B cell (primary cell): Measurements from ENCODE around the gene GSG1. TPM values are rescaled to one million over a fixed set of nuclear protein-coding genes. Genes with fewer than 3 reads are reported as not detected.

Source experiments
- ATAC-seq: fragments of 200-7000 bp; cut with Tn5 transposase; one replicate; pipeline ENCODE4 v1.10.0; 2021; ENCODE audit warnings: low read depth, mild to moderate bottlenecking, moderate number of reproducible peaks, moderate library complexity
- CTCF ChIA-PET: fragments of 350-600 bp; sonication (Branson Sonifier 250); formaldehyde crosslinking; loops from one replicate; lab custom pipeline; 2021; ENCODE audit warnings: antibody characterized with exemption, inconsistent platforms; lab: Charles Lee
- POLR2A ChIA-PET: fragments of 350-600 bp; sonication (Branson Sonifier 250); formaldehyde crosslinking; loops from one replicate; lab custom pipeline; 2021; ENCODE audit warnings: antibody characterized with exemption; lab: Charles Lee
- DNase-seq: peaks from one replicate; pipeline ENCODE4 v3.0.0; 2013
- H2AFZ ChIP-seq: 2 replicates; pipeline ENCODE4 v1.6.1; 2012; ENCODE audit warnings: mild to moderate bottlenecking, low read depth, low read length; ENCODE audit not compliant: insufficient read depth, poor library complexity, severe bottlenecking
- H3K27ac ChIP-seq, 2 donors: 1 replicate in 1 of 2; 2 replicates in 1 of 2; pipeline ENCODE4 v1.5.1; 2012 to 2013; ENCODE audit warnings: low read length in 2 of 2, mild to moderate bottlenecking in 2 of 2, moderate library complexity in 1 of 2
- H3K27me3 ChIP-seq, 4 experiments: fragments of 200-600 bp in 1 of 4; sonication (generic) in 1 of 4; replicated peaks in 1 of 4; 1 replicate in 2 of 4; 2 replicates in 2 of 4; pipeline versions ENCODE4 v1.6.1 to v1.7.0; 2013 to 2016; ENCODE audit warnings: low read length in 3 of 4, mild to moderate bottlenecking in 2 of 4, mixed read lengths in 1 of 4, moderate library complexity in 1 of 4; ENCODE audit not compliant: insufficient read depth in 4 of 4, control insufficient read depth in 3 of 4; ENCODE audit errors: control extremely low read depth in 1 of 4
- H3K36me3 ChIP-seq, 2 experiments: replicated peaks in 1 of 2; 1 replicate in 1 of 2; 2 replicates in 1 of 2; pipeline versions ENCODE4 v1.6.1 to v1.7.1; 2013; ENCODE audit warnings: low read length in 1 of 2; ENCODE audit not compliant: insufficient read depth in 2 of 2, control insufficient read depth in 1 of 2; ENCODE audit errors: control extremely low read depth in 1 of 2, extremely low read depth in 1 of 2
- H3K4me1 ChIP-seq, 2 donors: fragments of 200-600 bp in 1 of 2; sonication (generic) in 1 of 2; 1 replicate in 1 of 2; 2 replicates in 1 of 2; pipeline versions ENCODE4 v1.5.1 to v1.6.1; 2013 to 2017; ENCODE audit warnings: low read length in 2 of 2; ENCODE audit not compliant: control insufficient read depth in 2 of 2, insufficient read depth in 2 of 2
- H3K4me2 ChIP-seq: replicated peaks from 2 replicates; pipeline ENCODE3; 2012; ENCODE audit warnings: mild to moderate bottlenecking, low read depth, low read length; ENCODE audit not compliant: poor library complexity, severe bottlenecking
- H3K4me3 ChIP-seq, 5 experiments: fragments of 200-600 bp in 1 of 5; sonication (generic) in 1 of 5; 1 replicate in 3 of 5; 2 replicates in 2 of 5; pipeline versions ENCODE4 v1.5.1 to v1.7.0; 2011 to 2016; ENCODE audit warnings: low read length in 4 of 5, mild to moderate bottlenecking in 4 of 5, low read depth in 2 of 5, control low read depth in 1 of 5, moderate library complexity in 1 of 5; ENCODE audit not compliant: insufficient read depth in 1 of 5; ENCODE audit errors: control extremely low read depth in 1 of 5, extremely low read depth in 1 of 5
- H3K79me2 ChIP-seq: fragments of 200-600 bp; sonication (generic); one replicate; pipeline ENCODE4 v1.6.0; 2016; ENCODE audit warnings: low read length; ENCODE audit not compliant: control insufficient read depth, insufficient read depth
- H3K9ac ChIP-seq: fragments of 200-600 bp; sonication (generic); 2 replicates; pipeline ENCODE4 v1.6.1; 2017; ENCODE audit warnings: mild to moderate bottlenecking, low read length, moderate library complexity
- H3K9me3 ChIP-seq, 3 donors: one replicate each; pipeline versions ENCODE4 v1.6.1 to v1.7.1; 2013; ENCODE audit warnings: low read length in 2 of 3; ENCODE audit not compliant: control insufficient read depth in 2 of 3, insufficient read depth in 1 of 3; ENCODE audit errors: control extremely low read depth in 1 of 3
- H4K20me1 ChIP-seq: 2 replicates; pipeline ENCODE4 v1.6.0; 2012; ENCODE audit warnings: mild to moderate bottlenecking, low read length; ENCODE audit not compliant: insufficient read depth, control insufficient read depth, poor library complexity, severe bottlenecking
- H3K27ac Mint-ChIP-seq: one replicate; pipeline ENCODE4 v1.8.0; 2021; ENCODE audit warnings: mixed read lengths
- H3K27me3 Mint-ChIP-seq: one replicate; pipeline ENCODE4 v1.8.0; 2021; ENCODE audit warnings: mixed read lengths
- H3K4me1 Mint-ChIP-seq: one replicate; pipeline ENCODE4 v1.8.0; 2021; ENCODE audit warnings: mixed read lengths
- H3K4me3 Mint-ChIP-seq: one replicate; pipeline ENCODE4 v1.8.0; 2021; ENCODE audit warnings: mixed read lengths
- H3K9me3 Mint-ChIP-seq: one replicate; pipeline ENCODE4 v1.8.0; 2022; ENCODE audit warnings: mixed read lengths; ENCODE audit not compliant: insufficient read depth
- CTCF ChIP-seq: fragments of 200-600 bp; IDR thresholded peaks from one replicate; pipeline ENCODE4 v1.8.0; 2022; ENCODE audit warnings: antibody characterized with exemption, mild to moderate bottlenecking
- EZH2 ChIP-seq: IDR thresholded peaks from 2 replicates; pipeline ENCODE4 v1.6.1; 2012; ENCODE audit warnings: borderline replicate concordance, low read depth, mild to moderate bottlenecking, moderate library complexity, low read length; ENCODE audit not compliant: insufficient read depth, poor library complexity, severe bottlenecking
- WGBS: methylation state at CpG from one replicate; pipeline ENCODE4 v1.1.5; 2013; ENCODE audit warnings: missing lambda C conversion rate; ENCODE audit not compliant: insufficient coverage; 5-methylcytosine and 5-hydroxymethylcytosine counted together
- intact Hi-C: fragments of 100-400 bp; cut with micrococcal nuclease; formaldehyde crosslinking; loops from one replicate; pipeline ENCODE4 v1.10.0; 2022
- polyA plus RNA-seq: library from polyadenylated mRNA; depleted of rRNA; stranded (reverse); fragments of >200 nt; gene quantifications from 2 replicates; pipeline ENCODE4 v1.2.3, GENCODE V29; 2012
- total RNA-seq, 2 donors: library from RNA; stranded (reverse); fragments of 120-200 nt in 1 of 2; gene quantifications; 1 replicate in 1 of 2; 2 replicates in 1 of 2; pipeline versions ENCODE4 v1.2.3 to v1.2.4, GENCODE V29; 2013 to 2022

GSG1 gene
- total and polyA plus RNA-seq, 2 donors (not counting 1 experiment from before 2014, with no cell fraction given), result not detected

GRCh38 chr12:13152756-13153155 lies 49.3 kb upstream of the GSG1 start:
- no peaks in the 10 kb centered on the region for H3K9me3 Mint-ChIP-seq
- ChIA-PET CTCF (interaction anchor here (0.6 kb wide), 2 partner anchors 59 to 363 kb away, joined by 3 to 4 read pairs; no protein-coding TSS in a partner anchor), POLR2A (no interaction called here)
- DNase-seq, result no peak
- no peak for ATAC-seq
- H3K36me3 ChIP-seq, result no peaks in the 10 kb centered on the region
- H3K27me3 Mint-ChIP-seq, result peaks cover 24% of the 10 kb centered on the region
- no peak overlapping the region for H3K4me3 Mint-ChIP-seq
- peaks cover 0 to 3% (median 0%) of the 10 kb centered on the region in 4 experiments for H3K27me3 ChIP-seq
- H3K27ac ChIP-seq, result no peak overlapping the region
- H3K4me1 ChIP-seq, result peaks cover 4% of the 10 kb centered on the region in 2 donors
- TF ChIP-seq CTCF, result no peak
- TF ChIP-seq EZH2, result no peak
- H3K9me3 ChIP-seq, result no peaks in the 10 kb centered on the region
- H2AFZ ChIP-seq, result no peak overlapping the region
- H3K4me2 ChIP-seq, result no peak overlapping the region
- H3K9ac ChIP-seq, result no peak overlapping the region
- H3K4me1 Mint-ChIP-seq, result peaks cover 13% of the 10 kb centered on the region
- H3K4me3 ChIP-seq, result no peak overlapping the region
- intact Hi-C loops, result no loop called here
- no peak overlapping the region for H3K27ac Mint-ChIP-seq
- H3K79me2 ChIP-seq, result no peaks in the 10 kb centered on the region
- H4K20me1 ChIP-seq, result no peaks in the 10 kb centered on the region
- WGBS, result 100% methylated on average over 4 of the region's 6 CpGs

DNA sequence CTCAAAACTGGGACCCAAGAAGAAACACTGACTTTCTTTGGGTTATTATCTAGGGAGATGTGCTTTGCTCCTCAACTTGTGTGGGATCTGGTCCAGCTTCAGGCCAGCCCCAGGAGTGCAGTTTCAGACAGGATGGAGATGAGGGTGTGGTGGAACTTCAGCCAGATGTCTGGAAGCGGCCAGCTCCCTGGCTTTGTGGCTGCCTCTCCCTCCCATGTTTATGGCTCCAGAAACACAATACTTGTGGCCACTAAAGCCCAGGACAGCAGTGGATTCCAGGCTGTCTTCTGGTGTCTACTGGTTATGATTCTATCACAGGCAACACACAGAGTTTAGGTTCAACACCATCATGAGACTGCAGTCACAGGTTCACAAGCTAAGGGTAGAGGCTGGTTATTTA lies 48.8 kb upstream of the GSG1 start:
- DNase-seq, result no peak
- peaks cover 13% of the 10 kb centered on the region for H3K4me1 Mint-ChIP-seq
- H3K4me3 Mint-ChIP-seq, result no peak overlapping the region
- peaks cover 24% of the 10 kb centered on the region for H3K27me3 Mint-ChIP-seq
- Histone ChIP-seq H3K4me3 (no peak overlapping the region), H4K20me1 (no peaks in the 10 kb centered on the region), H3K9me3 (no peaks in the 10 kb centered on the region), H3K27ac (no peak overlapping the region), H3K27me3 (peaks cover 0 to 3% (median 0%) of the 10 kb centered on the region in 4 experiments), H3K9ac (no peak overlapping the region), H2AFZ (no peak overlapping the region), H3K79me2 (no peaks in the 10 kb centered on the region), H3K4me2 (no peak overlapping the region), H3K4me1 (peaks cover 4% of the 10 kb centered on the region in 2 donors), H3K36me3 (no peaks in the 10 kb centered on the region)
- POLR2A ChIA-PET, result no interaction called here
- ATAC-seq, result no peak
- H3K27ac Mint-ChIP-seq, result no peak overlapping the region
- 100% methylated on average over 1 of the region's 1 CpG for WGBS
- no peaks in the 10 kb centered on the region for H3K9me3 Mint-ChIP-seq
- TF ChIP-seq EZH2, result no peak
- no peak for TF ChIP-seq CTCF
- CTCF ChIA-PET, result interaction anchor here (0.6 to 0.9 kb wide), 2 partner anchors 59 to 60 kb away, joined by 3 read pairs; no protein-coding TSS in a partner anchor
- intact Hi-C loops, result no loop called here
